HepG2 (cell line): Measurements from ENCODE around the gene PPM1H. TPM values are rescaled to one million over a fixed set of nuclear protein-coding genes. Genes with fewer than 3 reads are reported as not detected.

Experiments used
- ATAC-seq: fragments of 200-7000 bp; cut with Tn5 transposase; 3 replicates; pipeline ENCODE4 v1.9.1; 2020; ENCODE audit warnings: mild to moderate bottlenecking, moderate library complexity
- BruUV-seq: library from RNA; stranded (reverse); fragments of 400-500 nt; replicated peaks from 2 replicates; lab custom pipeline; 2021; lab: Mats Ljungman, UMichigan
- CTCF ChIA-PET: fragments of 300-600 bp; formaldehyde crosslinking; extraction: SDS; loops from one replicate; lab custom pipeline; 2021; ENCODE audit warnings: low total read pairs, inconsistent platforms, low intra/inter-chr PET ratio; lab: Yijun Ruan, JAX
- POLR2A ChIA-PET: fragments of 350-600 bp; sonication (Branson Sonifier 250); formaldehyde crosslinking; loops from one replicate; lab custom pipeline; 2020; ENCODE audit warnings: antibody characterized with exemption, inconsistent platforms; lab: Yijun Ruan, JAX
- DNase-seq: peaks from one replicate; pipeline ENCODE4 v3.0.0-alpha.2; 2015; ENCODE audit warnings: low spot score
- FAIRE-seq: peaks from 3 replicates; lab custom pipeline; 2011; peaks lifted over from hg19 to GRCh38; lab: Jason Lieb, UNC
- H2AFZ ChIP-seq: one replicate; pipeline ENCODE4 v1.6.1; 2011; ENCODE audit warnings: low read length, inconsistent platforms
- H3K27ac ChIP-seq: fragments of 300-600 bp; 3 replicates; pipeline ENCODE4 v1.8.0; 2011; ENCODE audit warnings: mixed run types, mild to moderate bottlenecking, mixed read lengths, low read length, inconsistent platforms; ENCODE audit not compliant: insufficient read depth; ENCODE audit errors: extremely low read length
- H3K27me3 ChIP-seq, 2 experiments: fragments of 200-600 bp in 1 of 2; 2 replicates in 1 of 2; 3 replicates in 1 of 2; pipeline versions ENCODE4 v1.6.0 to v1.8.0; 2011; ENCODE audit warnings: low read length in 2 of 2, mild to moderate bottlenecking in 2 of 2, moderate library complexity in 2 of 2, inconsistent platforms in 1 of 2; ENCODE audit not compliant: insufficient read depth in 2 of 2, control insufficient read depth in 1 of 2
- H3K36me3 ChIP-seq, 2 experiments: fragments of 200-600 bp in 1 of 2; replicated peaks in 1 of 2; 2 replicates in 1 of 2; 3 replicates in 1 of 2; pipeline versions ENCODE4 v1.5.1 to v1.8.0; 2011; ENCODE audit warnings: low read length in 2 of 2, inconsistent platforms in 1 of 2; ENCODE audit not compliant: insufficient read depth in 2 of 2, control insufficient read depth in 1 of 2
- H3K4me1 ChIP-seq: 2 replicates; pipeline ENCODE4 v1.5.1; 2012; ENCODE audit warnings: low read length, inconsistent platforms; ENCODE audit not compliant: insufficient read depth
- H3K4me2 ChIP-seq: 2 replicates; pipeline ENCODE4 v1.6.0; 2011; ENCODE audit warnings: low read depth, low read length, inconsistent platforms
- H3K4me3 ChIP-seq, 3 experiments: fragments of 200-600 bp in 1 of 3; sonication (generic), shearing (Covaris generic) in 1 of 3; replicated peaks in 1 of 3; 2 replicates each; pipeline ENCODE4 v1.5.1; 2011 to 2016; ENCODE audit warnings: low read length in 3 of 3, inconsistent platforms in 2 of 3, low read depth in 2 of 3, mild to moderate bottlenecking in 2 of 3, control low read depth in 1 of 3, mixed read lengths in 1 of 3; ENCODE audit not compliant: insufficient read depth in 1 of 3
- H3K79me2 ChIP-seq: one replicate; pipeline ENCODE4 v1.6.1; 2011; ENCODE audit warnings: low read length, inconsistent platforms; ENCODE audit not compliant: insufficient read depth
- H3K9ac ChIP-seq: 2 replicates; pipeline ENCODE4 v1.6.0; 2011; ENCODE audit warnings: mild to moderate bottlenecking, low read depth, low read length, inconsistent platforms; ENCODE audit not compliant: insufficient read depth
- H3K9me3 ChIP-seq: 2 replicates; pipeline ENCODE4 v1.5.1; 2012; ENCODE audit warnings: mild to moderate bottlenecking, low read length
- H4K20me1 ChIP-seq: 2 replicates; pipeline ENCODE4 v1.6.0; 2011; ENCODE audit warnings: inconsistent platforms, mild to moderate bottlenecking, low read length, moderate library complexity; ENCODE audit not compliant: insufficient read depth
- ELK4 ChIP-seq: sonication (generic); formaldehyde crosslinking; IDR thresholded peaks from 2 replicates; pipeline ENCODE4 v1.9.0; 2021; ENCODE audit warnings: missing genetic modification reagents, borderline replicate concordance
- RBM22 ChIP-seq: fragments of 200-400 bp; formaldehyde crosslinking; optimal IDR thresholded peaks from 2 replicates; pipeline ENCODE3; 2017; ENCODE audit warnings: mild to moderate bottlenecking, low read length, moderate library complexity
- SIN3A ChIP-seq: IDR thresholded peaks from 2 replicates; pipeline ENCODE4 v1.6.1; 2011; ENCODE audit warnings: low read depth, mild to moderate bottlenecking, control low read depth, low read length, borderline replicate concordance
- ZNF136 ChIP-seq: sonication (generic); formaldehyde crosslinking; IDR thresholded peaks from 2 replicates; pipeline ENCODE4 v1.8.1; 2022; ENCODE audit warnings: low read depth, mild to moderate bottlenecking, moderate library complexity, missing genetic modification reagents
- ZNF333 ChIP-seq: sonication (generic); formaldehyde crosslinking; IDR thresholded peaks from 2 replicates; pipeline ENCODE4 v1.4.0; 2020; ENCODE audit warnings: mild to moderate bottlenecking, missing genetic modification reagents, borderline replicate concordance
- ZNF510 ChIP-seq: sonication (generic); formaldehyde crosslinking; IDR thresholded peaks from 2 replicates; pipeline ENCODE4 v1.4.0; 2020; ENCODE audit warnings: low read depth, mild to moderate bottlenecking, missing genetic modification reagents
- ZNF7 ChIP-seq: IDR thresholded peaks from 2 replicates; pipeline ENCODE4 v1.6.1; 2016; ENCODE audit warnings: missing biosample characterization, missing genetic modification reagents
- WGBS: methylation state at CpG from one replicate; pipeline ENCODE4 v1.1.6; 2017; ENCODE audit warnings: low lambda C conversion rate; 5-methylcytosine and 5-hydroxymethylcytosine counted together
- in situ Hi-C: cut with HindIII; loops from 2 replicates; pipeline ENCODE4 v1.10.0; 2017; ENCODE audit warnings: low pct_unique_long_range_greater_than_20kb; ENCODE audit not compliant: extremely low pct_ligation_motif_present
- intact Hi-C: fragments of 100-400 bp; cut with micrococcal nuclease; formaldehyde crosslinking; loops from one replicate; pipeline ENCODE4 v1.10.0; 2022; ENCODE audit not compliant: unreplicated experiment
- polyA plus RNA-seq, 8 experiments: library from polyadenylated mRNA; depleted of rRNA in 3 of 8; stranded (reverse) in 7 of 8; unstranded in 1 of 8; fragments of >200 nt; fragmentation: Illumina TruSeq in 4 of 8; extraction: Trizol in 4 of 8; gene quantifications; 2 replicates each; pipeline versions ENCODE4 v1.2.1 to v1.2.3, GENCODE V29; 2011 to 2016; ENCODE audit warnings: low read depth in 4 of 8, missing spikeins in 1 of 8, mixed read lengths in 1 of 8; ENCODE audit not compliant: insufficient read depth in 1 of 8
- total RNA-seq, 5 experiments: library from RNA; depleted of rRNA; stranded (reverse); fragments of >200 nt; fragmentation: Illumina TruSeq; extraction: Trizol; gene quantifications; 2 replicates each; pipeline ENCODE4 v1.2.3, GENCODE V29; 2016; ENCODE audit warnings: low read depth in 1 of 5
- TF ChIP-seq, protein P1 (sequence below): sonication (generic); formaldehyde crosslinking; IDR thresholded peaks from 2 replicates; pipeline ENCODE4 v1.5.1; 2020; ENCODE audit warnings: missing genetic modification reagents, mild to moderate bottlenecking, borderline replicate concordance

Gene PPM1H
- total and polyA plus RNA-seq, 2 of the 13 experiments (the other 11 are each of a cell fraction or from before 2014, with no cell fraction given) = 29.1 to 38.1 TPM

GRCh38 chr12:62910549-62911169, 24.3 kb downstream of the PPM1H start:
- intact Hi-C loops (no loop called here), in situ Hi-C loops (no loop called here)
- Histone ChIP-seq H3K36me3 (peaks cover 8 to 41% of the 10 kb centered on the region in 2 experiments), H2AFZ (no peak overlapping the region), H4K20me1 (no peaks in the 10 kb centered on the region), H3K4me3 (no peak overlapping the region), H3K9ac (no peak overlapping the region), H3K27ac (no peak overlapping the region), H3K79me2 (peaks cover 81% of the 10 kb centered on the region), H3K9me3 (no peaks in the 10 kb centered on the region), H3K27me3 (no peaks in the 10 kb centered on the region), H3K4me2 (no peak overlapping the region), H3K4me1 (peaks cover 27% of the 10 kb centered on the region)
- no peak for DNase-seq
- ATAC-seq = no peak
- BruUV-seq = no TSS peak
- 65% methylated on average over 5 of the region's 5 CpGs for WGBS
- ChIA-PET POLR2A (no interaction called here), CTCF (no interaction called here)
- no peak for TF ChIP-seq ELK4 (CRISPR knock-in tag)
- TF ChIP-seq, protein P1, sequence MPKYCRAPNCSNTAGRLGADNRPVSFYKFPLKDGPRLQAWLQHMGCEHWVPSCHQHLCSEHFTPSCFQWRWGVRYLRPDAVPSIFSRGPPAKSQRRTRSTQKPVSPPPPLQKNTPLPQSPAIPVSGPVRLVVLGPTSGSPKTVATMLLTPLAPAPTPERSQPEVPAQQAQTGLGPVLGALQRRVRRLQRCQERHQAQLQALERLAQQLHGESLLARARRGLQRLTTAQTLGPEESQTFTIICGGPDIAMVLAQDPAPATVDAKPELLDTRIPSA (CRISPR knock-in tag) = no peak
- no peak for TF ChIP-seq ZNF7
- TF ChIP-seq SIN3A = no peak
- no peak for FAIRE-seq

DNA sequence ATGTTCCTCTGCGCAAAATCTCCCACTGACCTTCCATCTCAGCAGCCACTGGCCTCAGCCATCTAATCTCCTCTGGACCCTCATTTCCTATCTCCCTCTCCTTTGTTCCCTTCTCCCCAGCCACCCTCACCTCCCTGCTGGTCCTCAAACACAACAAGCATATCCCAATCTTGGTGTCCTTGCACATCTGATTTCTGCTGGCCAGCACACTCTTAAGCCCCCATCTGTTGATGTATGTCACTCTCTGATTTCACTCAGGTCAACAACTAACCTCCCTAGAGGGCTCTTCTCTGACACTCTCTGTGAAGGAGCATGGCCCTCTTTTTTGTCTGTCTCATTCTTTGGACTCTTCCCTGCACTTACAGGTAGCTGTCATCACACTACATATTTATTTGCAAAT, 25.6 kb downstream of the PPM1H start:
- no peak for TF ChIP-seq ZNF510
- no peak for TF ChIP-seq ZNF333 (CRISPR knock-in tag)
- no peak for TF ChIP-seq ZNF136 (CRISPR knock-in tag)
- peak; percentile 20 for TF ChIP-seq RBM22
- TF ChIP-seq, all 625 proteins: peak for 1
- CTCF ChIA-PET = no interaction called here
- H3K27ac ChIP-seq = no peak overlapping the region
- BruUV-seq = no TSS peak
- no peaks in the 10 kb centered on the region for H4K20me1 ChIP-seq
- H3K36me3 ChIP-seq = peaks cover 6 to 32% of the 10 kb centered on the region in 2 experiments
- no peak overlapping the region for H3K4me3 ChIP-seq
- peaks cover 82% of the 10 kb centered on the region for H3K79me2 ChIP-seq
- POLR2A ChIA-PET = no interaction called here
- no peaks in the 10 kb centered on the region for H3K27me3 ChIP-seq
- in situ Hi-C loops (no loop called here), intact Hi-C loops (no loop called here)
- H3K4me1 ChIP-seq = peaks cover 27% of the 10 kb centered on the region
- DNase-seq (no peak), FAIRE-seq (no peak), ATAC-seq (no peak)
- H3K4me2 ChIP-seq = no peak overlapping the region
- 96% methylated on average over 1 of the region's 1 CpG for WGBS
- no peak overlapping the region for H3K9ac ChIP-seq
- no peak overlapping the region for H2AFZ ChIP-seq
- H3K9me3 ChIP-seq = no peaks in the 10 kb centered on the region
